ENCODE measurements around the gene EML1.

GRCh38 chr14:99810559-99810874 is 17.3 kb downstream of the EML1 start:
- TF ChIP-seq ETS1 (CRISPR knock-in tag; IDR thresholded peaks at IDR 0.05) (no peak), ZNF326 (CRISPR knock-in tag; IDR thresholded peaks at IDR 0.05; ENCODE audit: borderline replicate concordance) (no peak), ARNTL (CRISPR knock-in tag; IDR thresholded peaks at IDR 0.05) (no peak), STAT5B (CRISPR knock-in tag; IDR thresholded peaks at IDR 0.05) (no peak)
